ENCODE results near the gene TTC21B.

TTC21B gene

GRCh38 chr2:165827921-165828276 lies 125.7 kb downstream of the TTC21B start:
- no peak for DNase-seq

GRCh38 chr2:165827016-165827920 lies 126.3 kb downstream of the TTC21B start:
- DNase-seq = no peak

DNA sequence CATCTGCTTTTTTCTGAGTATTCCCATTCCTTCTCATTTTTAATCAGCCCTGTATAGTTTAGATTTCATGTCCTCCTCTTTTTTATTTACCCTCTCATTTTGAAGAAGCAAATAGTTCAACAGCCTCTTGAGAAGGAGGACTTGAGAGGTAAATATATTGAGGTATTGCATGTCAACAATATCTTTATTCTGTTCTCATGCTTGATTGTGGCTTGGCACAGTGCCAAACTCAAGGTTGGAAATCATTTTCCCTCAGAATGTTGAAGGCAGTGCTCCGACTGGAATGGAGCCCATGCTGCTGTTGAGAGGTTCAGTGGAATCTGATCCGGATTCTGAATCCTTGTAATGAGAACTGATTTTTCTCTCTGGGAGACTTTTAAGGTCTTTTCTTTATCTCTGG lies 128.5 kb downstream of the TTC21B start:
- DNase-seq = no peak
